ENCODE measurements around the gene RNFT2. TPM values are rescaled to one million over a fixed set of nuclear protein-coding genes. Genes with fewer than 3 reads are reported as not detected.

The RNFT2 gene
- total and polyA plus RNA-seq, 7 experiments from 2014 or later, result 1.2 to 8.3 (median 5.7) TPM

DNA sequence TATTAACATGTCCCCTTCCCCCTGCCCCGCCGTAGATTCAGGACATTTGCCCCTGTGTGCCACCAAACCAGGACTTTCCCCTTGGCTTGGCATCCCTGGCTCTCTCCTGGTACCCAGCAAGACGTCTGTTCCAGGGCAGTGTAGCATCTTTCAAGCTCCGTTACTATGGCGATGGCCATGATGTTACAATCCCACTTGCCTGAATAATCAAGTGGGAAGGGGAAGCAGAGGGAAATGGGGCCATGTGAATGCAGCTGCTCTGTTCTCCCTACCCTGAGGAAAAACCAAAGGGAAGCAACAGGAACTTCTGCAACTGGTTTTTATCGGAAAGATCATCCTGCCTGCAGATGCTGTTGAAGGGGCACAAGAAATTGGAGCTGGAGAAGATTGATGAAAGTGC is 114.2 kb downstream of the RNFT2 start:
- CTCF ChIA-PET, result no interaction called here
- Histone ChIP-seq H3K36me3 (ENCODE audit: control insufficient read depth in 2 of 3, insufficient read depth in 3 of 3, low read length in 3 of 3) (peaks cover 0 to 7% (median 0%) of the 10 kb centered on the region in 3 experiments), H3K4me1 (ENCODE audit: control insufficient read depth in 2 of 2, insufficient read depth in 2 of 2, low read length in 2 of 2) (no peaks in the 10 kb centered on the region), H3K27me3 (ENCODE audit: control insufficient read depth in 2 of 2, insufficient read depth in 2 of 2, low read length in 2 of 2) (no peaks in the 10 kb centered on the region), H3K27ac (ENCODE audit: low read depth, low read length) (no peak overlapping the region), H3K4me3 (ENCODE audit: low read length) (no peak overlapping the region), H3K9me3 (ENCODE audit: control insufficient read depth in 2 of 3, low read length in 3 of 3) (no peaks in the 10 kb centered on the region)
- POLR2A ChIA-PET, result no interaction called here
- no peak for DNase-seq
- H3K36me3 Mint-ChIP-seq, result peaks cover 0 to 30% (median 14%) of the 10 kb centered on the region in 5 donors
- no peak overlapping the region for H3K4me3 Mint-ChIP-seq
- peaks cover 5 to 34% (median 14%) of the 10 kb centered on the region in 5 donors for H3K27me3 Mint-ChIP-seq
- intact Hi-C loops (cut with micrococcal nuclease), result no loop called here
- H3K27ac Mint-ChIP-seq, result no peak overlapping the region
- no peak for ATAC-seq
- peaks cover 0 to 3% (median 0%) of the 10 kb centered on the region in 11 donors for H3K9me3 Mint-ChIP-seq
- no peaks in the 10 kb centered on the region for H3K4me1 Mint-ChIP-seq

DNA sequence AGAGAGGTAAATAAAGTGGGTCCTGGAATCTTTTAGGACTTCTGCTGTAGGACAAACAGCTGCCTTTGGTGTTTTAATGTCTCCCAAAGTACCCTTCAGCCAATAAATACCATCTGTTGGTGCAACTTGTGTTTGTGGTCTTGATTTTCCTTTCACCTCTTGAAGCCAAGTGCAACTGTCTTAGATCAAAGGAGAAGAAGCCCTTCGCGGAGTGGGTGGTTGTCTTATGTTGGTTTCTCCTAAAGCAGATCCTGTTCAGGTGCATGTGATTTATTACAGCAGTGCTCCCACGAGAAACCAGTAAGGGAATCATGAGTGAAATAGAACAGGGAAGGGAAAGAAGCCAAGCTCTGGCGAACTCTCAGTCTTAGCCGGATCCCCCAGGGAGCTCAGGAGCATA is 115.4 kb downstream of the RNFT2 start:
- no peak overlapping the region for H3K4me3 Mint-ChIP-seq
- DNase-seq, result no peak
- H3K9me3 Mint-ChIP-seq, result peaks cover 0 to 4% (median 0%) of the 10 kb centered on the region in 11 donors
- no peak overlapping the region for H3K4me3 ChIP-seq (ENCODE audit: low read length)
- intact Hi-C loops (cut with micrococcal nuclease), result no loop called here
- no peak overlapping the region for H3K27ac ChIP-seq (ENCODE audit: low read depth, low read length)
- no peak for ATAC-seq
- no peaks in the 10 kb centered on the region for H3K4me1 Mint-ChIP-seq
- ChIA-PET CTCF (no interaction called here), POLR2A (no interaction called here)
- H3K27me3 Mint-ChIP-seq, result peaks cover 14 to 44% (median 23%) of the 10 kb centered on the region in 5 donors
- H3K27me3 ChIP-seq (ENCODE audit: control insufficient read depth in 2 of 2, insufficient read depth in 2 of 2, low read length in 2 of 2), result no peaks in the 10 kb centered on the region
- no peaks in the 10 kb centered on the region for H3K9me3 ChIP-seq (ENCODE audit: control insufficient read depth in 2 of 3, low read length in 3 of 3)
- no peak overlapping the region for H3K27ac Mint-ChIP-seq
- H3K36me3 ChIP-seq (ENCODE audit: control insufficient read depth in 2 of 3, insufficient read depth in 3 of 3, low read length in 3 of 3), result peaks cover 0 to 7% (median 0%) of the 10 kb centered on the region in 3 experiments
- peaks cover 0 to 23% (median 12%) of the 10 kb centered on the region in 5 donors for H3K36me3 Mint-ChIP-seq
- no peaks in the 10 kb centered on the region for H3K4me1 ChIP-seq (ENCODE audit: control insufficient read depth in 2 of 2, insufficient read depth in 2 of 2, low read length in 2 of 2)

GRCh38 chr12:116855744-116856470 is 117.8 kb downstream of the RNFT2 start:
- intact Hi-C loops (cut with micrococcal nuclease), result no loop called here
- Histone ChIP-seq H3K36me3 (ENCODE audit: control insufficient read depth in 2 of 3, insufficient read depth in 3 of 3, low read length in 3 of 3) (peaks cover 0 to 7% (median 0%) of the 10 kb centered on the region in 3 experiments), H3K27ac (ENCODE audit: low read depth, low read length) (no peak overlapping the region), H3K9me3 (ENCODE audit: control insufficient read depth in 2 of 3, low read length in 3 of 3) (no peaks in the 10 kb centered on the region), H3K4me3 (ENCODE audit: low read length) (no peak overlapping the region), H3K27me3 (ENCODE audit: control insufficient read depth in 2 of 2, insufficient read depth in 2 of 2, low read length in 2 of 2) (no peaks in the 10 kb centered on the region), H3K4me1 (ENCODE audit: control insufficient read depth in 2 of 2, insufficient read depth in 2 of 2, low read length in 2 of 2) (no peaks in the 10 kb centered on the region)
- Mint-ChIP-seq H3K4me1 (peaks cover 0 to 9% (median 0%) of the 10 kb centered on the region in 7 donors), H3K9me3 (peaks cover 0 to 4% (median 0%) of the 10 kb centered on the region in 11 donors), H3K27me3 (peaks cover 27 to 49% (median 30%) of the 10 kb centered on the region in 5 donors), H3K4me3 (no peak overlapping the region), H3K36me3 (peaks cover 0 to 13% (median 6%) of the 10 kb centered on the region in 5 donors), H3K27ac (no peak overlapping the region)
- ChIA-PET CTCF (no interaction called here), POLR2A (no interaction called here)
- no peak for ATAC-seq
- DNase-seq, result no peak

DNA sequence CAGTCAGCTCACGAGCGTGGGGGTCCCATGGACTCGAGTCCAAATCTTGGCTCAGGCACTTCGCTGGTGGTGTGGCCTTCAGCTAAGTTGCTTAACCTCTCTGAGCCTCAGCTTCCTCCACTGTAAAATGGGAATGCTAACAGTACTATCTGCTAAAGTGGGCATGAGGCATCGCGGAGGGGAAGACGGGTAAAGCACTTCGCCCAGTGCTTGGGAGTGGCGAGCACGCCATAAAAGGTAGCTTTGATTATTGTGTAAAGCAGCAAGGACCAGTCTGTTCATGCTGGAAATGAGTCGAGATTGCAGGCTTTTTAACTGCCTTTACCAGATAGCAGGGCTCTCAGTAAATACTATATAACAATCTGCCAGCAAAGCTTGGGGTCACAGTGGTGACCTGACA is 118.6 kb downstream of the RNFT2 start:
- no peaks in the 10 kb centered on the region for H3K27me3 ChIP-seq (ENCODE audit: control insufficient read depth in 2 of 2, insufficient read depth in 2 of 2, low read length in 2 of 2)
- Mint-ChIP-seq H3K27me3 (peaks cover 30 to 49% (median 32%) of the 10 kb centered on the region in 5 donors), H3K9me3 (peaks cover 0 to 4% (median 0%) of the 10 kb centered on the region in 11 donors), H3K27ac (no peak overlapping the region), H3K4me1 (peaks cover 3 to 13% (median 6%) of the 10 kb centered on the region in 7 donors), H3K4me3 (no peak overlapping the region), H3K36me3 (peaks cover 0 to 13% (median 5%) of the 10 kb centered on the region in 5 donors)
- ChIA-PET CTCF (no interaction called here), POLR2A (no interaction called here)
- ATAC-seq, result no peak
- H3K9me3 ChIP-seq (ENCODE audit: control insufficient read depth in 2 of 3, low read length in 3 of 3), result no peaks in the 10 kb centered on the region
- no peak for DNase-seq
- intact Hi-C loops (cut with micrococcal nuclease), result no loop called here
- H3K36me3 ChIP-seq (ENCODE audit: control insufficient read depth in 2 of 3, insufficient read depth in 3 of 3, low read length in 3 of 3), result peaks cover 0 to 7% (median 0%) of the 10 kb centered on the region in 3 experiments
- H3K4me1 ChIP-seq (ENCODE audit: control insufficient read depth in 2 of 2, insufficient read depth in 2 of 2, low read length in 2 of 2), result no peaks in the 10 kb centered on the region
- H3K27ac ChIP-seq (ENCODE audit: low read depth, low read length), result no peak overlapping the region
- no peak overlapping the region for H3K4me3 ChIP-seq (ENCODE audit: low read length)

DNA sequence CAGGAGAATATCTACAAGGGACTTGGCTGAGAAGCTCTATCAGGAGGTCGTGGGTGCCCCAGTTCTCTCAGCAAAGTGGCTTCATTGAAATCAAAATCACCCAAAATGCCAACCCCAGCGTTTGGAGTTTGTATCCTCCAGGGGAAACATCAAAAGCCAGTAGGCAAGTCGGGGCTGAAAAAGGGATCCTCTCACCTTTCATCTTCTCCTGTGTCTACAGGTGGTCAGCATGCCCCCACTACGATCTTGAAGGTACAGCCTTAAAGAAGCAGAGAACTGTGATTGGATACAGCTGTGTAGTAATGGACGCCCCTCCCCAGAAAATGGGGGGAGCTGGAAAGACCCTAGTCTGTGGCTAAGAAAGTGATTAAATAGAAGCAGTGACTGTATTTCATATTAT is 121.0 kb downstream of the RNFT2 start:
- Mint-ChIP-seq H3K4me3 (no peak overlapping the region), H3K36me3 (peaks cover 0 to 4% (median 0%) of the 10 kb centered on the region in 5 donors), H3K4me1 (peaks cover 4 to 14% (median 8%) of the 10 kb centered on the region in 7 donors), H3K27me3 (peaks cover 31 to 44% (median 39%) of the 10 kb centered on the region in 5 donors), H3K27ac (no peak overlapping the region), H3K9me3 (peaks cover 0 to 4% (median 0%) of the 10 kb centered on the region in 11 donors)
- ATAC-seq (no peak), DNase-seq (no peak)
- intact Hi-C loops (cut with micrococcal nuclease), result no loop called here
- Histone ChIP-seq H3K27me3 (ENCODE audit: control insufficient read depth in 2 of 2, insufficient read depth in 2 of 2, low read length in 2 of 2) (no peaks in the 10 kb centered on the region), H3K4me1 (ENCODE audit: control insufficient read depth in 2 of 2, insufficient read depth in 2 of 2, low read length in 2 of 2) (no peaks in the 10 kb centered on the region), H3K9me3 (ENCODE audit: control insufficient read depth in 2 of 3, low read length in 3 of 3) (no peaks in the 10 kb centered on the region), H3K27ac (ENCODE audit: low read depth, low read length) (no peak overlapping the region), H3K4me3 (ENCODE audit: low read length) (no peak overlapping the region), H3K36me3 (ENCODE audit: control insufficient read depth in 2 of 3, insufficient read depth in 3 of 3, low read length in 3 of 3) (no peaks in the 10 kb centered on the region)
- ChIA-PET CTCF (no interaction called here), POLR2A (no interaction called here)

DNA sequence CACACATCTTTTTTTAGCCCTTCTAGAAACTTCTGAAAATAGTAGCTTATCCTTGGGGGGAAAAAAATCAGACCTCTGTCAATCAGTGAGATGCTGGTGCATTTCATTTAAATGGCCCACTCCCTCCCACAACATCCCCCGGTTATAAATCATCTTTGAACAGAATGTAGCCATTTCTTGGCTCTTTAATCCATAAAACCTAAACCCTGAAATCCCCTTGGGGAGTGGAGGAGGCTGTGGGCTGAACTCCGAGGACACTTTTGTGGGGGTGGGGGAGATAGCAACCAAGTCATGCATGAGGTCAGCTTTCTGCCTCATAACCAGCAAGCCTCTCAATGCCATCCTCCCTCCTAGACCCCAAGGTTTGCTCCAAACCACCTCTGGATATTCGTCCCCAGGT is 122.1 kb downstream of the RNFT2 start:
- CTCF ChIA-PET, result no interaction called here
- H3K27ac ChIP-seq (ENCODE audit: low read depth, low read length), result no peak overlapping the region
- Mint-ChIP-seq H3K27ac (no peak overlapping the region), H3K27me3 (peaks cover 31 to 48% (median 37%) of the 10 kb centered on the region in 5 donors), H3K4me1 (peaks cover 4 to 14% (median 8%) of the 10 kb centered on the region in 7 donors), H3K36me3 (peaks cover 0 to 4% (median 0%) of the 10 kb centered on the region in 5 donors), H3K4me3 (no peak overlapping the region), H3K9me3 (peaks cover 0 to 4% (median 0%) of the 10 kb centered on the region in 11 donors)
- H3K4me1 ChIP-seq (ENCODE audit: control insufficient read depth in 2 of 2, insufficient read depth in 2 of 2, low read length in 2 of 2), result no peaks in the 10 kb centered on the region
- H3K9me3 ChIP-seq (ENCODE audit: control insufficient read depth in 2 of 3, low read length in 3 of 3), result no peaks in the 10 kb centered on the region
- no peak overlapping the region for H3K4me3 ChIP-seq (ENCODE audit: low read length)
- ATAC-seq, result no peak
- POLR2A ChIA-PET, result no interaction called here
- no peaks in the 10 kb centered on the region for H3K27me3 ChIP-seq (ENCODE audit: control insufficient read depth in 2 of 2, insufficient read depth in 2 of 2, low read length in 2 of 2)
- DNase-seq, result no peak
- intact Hi-C loops (cut with micrococcal nuclease), result no loop called here
- H3K36me3 ChIP-seq (ENCODE audit: control insufficient read depth in 2 of 3, insufficient read depth in 3 of 3, low read length in 3 of 3), result no peaks in the 10 kb centered on the region

- no peak overlapping the region for H3K27ac Mint-ChIP-seq
Observed at GRCh38 chr12:116861320-116861719, 123.2 kb downstream of the RNFT2 start.

More at GRCh38 chr12:116861320-116861719, 123.2 kb downstream of the RNFT2 start:
- intact Hi-C loops (cut with micrococcal nuclease), result no loop called here
- POLR2A ChIA-PET, result no interaction called here
- DNase-seq, result peak in 3 of 9 donors; percentile 25 to 31 (median 31)
- peaks cover 0 to 4% (median 0%) of the 10 kb centered on the region in 5 donors for H3K36me3 Mint-ChIP-seq
- H3K27me3 ChIP-seq (ENCODE audit: control insufficient read depth in 2 of 2, insufficient read depth in 2 of 2, low read length in 2 of 2), result no peaks in the 10 kb centered on the region
- H3K4me3 Mint-ChIP-seq, result peak overlapping the region in 1 of 10 donors; percentile 14
- no peak overlapping the region for H3K4me3 ChIP-seq (ENCODE audit: low read length)
- peaks cover 4 to 14% (median 8%) of the 10 kb centered on the region in 7 donors for H3K4me1 Mint-ChIP-seq
- no peak overlapping the region for H3K27ac ChIP-seq (ENCODE audit: low read depth, low read length)
- ATAC-seq, result peak; percentile 49
- H3K36me3 ChIP-seq (ENCODE audit: control insufficient read depth in 2 of 3, insufficient read depth in 3 of 3, low read length in 3 of 3), result no peaks in the 10 kb centered on the region
- H3K27me3 Mint-ChIP-seq, result peaks cover 27 to 42% (median 31%) of the 10 kb centered on the region in 5 donors
- no peaks in the 10 kb centered on the region for H3K9me3 ChIP-seq (ENCODE audit: control insufficient read depth in 2 of 3, low read length in 3 of 3)
- CTCF ChIA-PET, result interaction anchor here (0.7 kb wide), 1 partner anchor 12 kb away, joined by 5 read pairs; no protein-coding TSS in a partner anchor
- H3K9me3 Mint-ChIP-seq, result peaks cover 0 to 4% (median 0%) of the 10 kb centered on the region in 11 donors
- no peaks in the 10 kb centered on the region for H3K4me1 ChIP-seq (ENCODE audit: control insufficient read depth in 2 of 2, insufficient read depth in 2 of 2, low read length in 2 of 2)

Data from naive thymus-derived CD4-positive, alpha-beta T cell (primary cell).